Activated CD4-positive, alpha-beta T cell treated with anti-CD3 and anti-CD28 coated beads, Interleukin-2, amount 50 U/mL, for 4 hours (primary cell): ENCODE data around the gene NAT16.
"Not testable (repeated sequence)": the region's sequence is repeated elsewhere in the genome, so short reads cannot be mapped to it uniquely, and the experiment has no call there.

Source experiments
- DNase-seq, 2 experiments: peaks; one replicate each; pipeline ENCODE4 v3.0.0-alpha.2; 2020

The NAT16 gene

DNA sequence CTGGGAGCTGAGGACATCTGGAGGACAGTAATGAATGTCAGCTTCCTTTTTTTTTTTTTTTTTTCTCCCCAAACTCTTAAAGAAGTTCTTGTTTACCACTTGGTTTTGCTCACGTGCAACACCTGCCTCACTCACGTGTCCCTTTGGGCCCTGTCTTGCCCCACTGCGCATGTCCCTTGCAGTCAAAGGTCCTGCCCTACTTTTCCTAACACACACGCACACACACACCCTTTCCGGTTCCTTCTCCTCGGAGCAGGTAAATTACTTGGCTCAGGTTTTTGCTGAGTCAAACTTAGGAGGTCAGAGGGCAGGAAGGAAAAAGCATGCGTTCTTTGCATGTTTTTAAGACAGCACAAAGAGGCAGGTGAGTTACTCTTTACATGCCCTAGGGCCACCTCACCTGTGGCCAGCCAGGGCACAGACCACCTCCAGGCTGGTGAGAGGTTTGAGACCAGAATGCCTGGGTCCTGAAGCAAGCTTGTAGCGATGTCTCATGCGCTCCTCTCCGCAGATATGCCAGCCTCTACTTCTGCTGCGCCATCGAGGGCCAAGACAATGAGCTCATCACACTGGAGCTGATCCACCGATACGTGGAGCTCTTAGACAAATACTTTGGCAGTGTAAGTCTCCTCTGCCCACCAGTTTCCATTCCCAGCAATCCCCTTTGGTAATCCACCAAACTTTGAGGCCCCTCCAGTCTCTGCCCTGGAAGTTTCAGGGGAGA lies 23.1 kb downstream of the NAT16 start:
- no peak for DNase-seq

DNA sequence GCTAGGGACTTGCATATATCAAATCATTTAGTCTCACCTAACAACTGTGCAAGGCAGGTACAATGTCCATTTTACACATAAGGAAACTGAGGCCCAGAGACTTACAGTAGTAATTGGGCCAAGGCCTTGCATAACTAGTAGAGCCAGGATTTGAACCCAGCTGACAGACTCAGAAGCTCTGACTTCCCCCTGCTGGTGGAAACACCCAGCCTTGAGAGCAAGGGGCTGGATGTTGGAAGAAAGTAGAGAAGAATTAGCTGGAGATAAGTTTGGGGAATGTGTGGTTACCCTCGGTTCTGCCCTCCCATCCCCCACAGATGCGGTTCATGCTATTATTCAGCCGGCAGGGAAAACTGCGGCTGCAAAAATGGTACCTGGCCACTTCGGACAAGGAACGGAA lies 23.8 kb downstream of the NAT16 start:
- no peak for DNase-seq

DNA sequence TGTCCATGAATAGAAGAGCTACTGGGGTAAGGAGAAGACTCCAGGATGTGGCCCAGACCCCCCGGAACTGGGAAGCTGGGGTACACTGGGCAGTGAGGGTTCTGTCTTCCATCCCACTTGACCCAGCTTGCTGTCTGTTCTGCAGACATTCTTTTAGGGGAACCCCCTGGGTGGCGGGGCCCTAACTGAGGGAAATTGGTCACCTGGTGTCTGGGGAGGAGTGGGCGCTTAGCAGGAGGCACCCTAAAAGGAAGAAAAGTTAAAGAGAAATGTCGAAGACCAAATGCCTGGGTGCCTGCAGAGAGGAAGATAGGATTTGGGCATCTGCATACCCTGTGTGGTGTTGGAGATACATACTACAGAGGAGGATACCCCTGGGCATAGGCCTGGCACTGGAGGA lies 24.8 kb downstream of the NAT16 start:
- no peak for DNase-seq

DNA sequence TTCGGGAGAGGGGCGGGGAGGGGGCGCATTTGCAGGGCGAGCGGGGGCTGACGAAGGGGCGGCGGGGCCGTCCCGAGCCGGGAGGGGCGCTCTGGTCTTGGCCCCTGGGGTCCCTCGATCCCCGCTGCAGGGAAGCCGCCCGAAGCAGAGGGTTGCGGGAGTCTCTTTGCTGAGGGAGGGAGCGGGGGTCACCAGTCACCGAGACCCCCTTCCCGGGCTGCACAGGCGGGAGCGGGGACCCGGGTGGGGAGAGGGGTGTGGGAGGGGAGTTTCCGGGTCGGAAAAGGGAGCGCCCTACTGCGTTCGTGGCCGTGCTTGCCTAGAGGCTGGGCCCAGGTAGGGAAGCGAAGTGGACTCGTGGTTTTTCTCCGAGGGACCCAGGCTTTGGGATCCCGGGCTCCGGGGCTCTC lies 25.4 kb downstream of the NAT16 start:
- DNase-seq = no peak

DNA sequence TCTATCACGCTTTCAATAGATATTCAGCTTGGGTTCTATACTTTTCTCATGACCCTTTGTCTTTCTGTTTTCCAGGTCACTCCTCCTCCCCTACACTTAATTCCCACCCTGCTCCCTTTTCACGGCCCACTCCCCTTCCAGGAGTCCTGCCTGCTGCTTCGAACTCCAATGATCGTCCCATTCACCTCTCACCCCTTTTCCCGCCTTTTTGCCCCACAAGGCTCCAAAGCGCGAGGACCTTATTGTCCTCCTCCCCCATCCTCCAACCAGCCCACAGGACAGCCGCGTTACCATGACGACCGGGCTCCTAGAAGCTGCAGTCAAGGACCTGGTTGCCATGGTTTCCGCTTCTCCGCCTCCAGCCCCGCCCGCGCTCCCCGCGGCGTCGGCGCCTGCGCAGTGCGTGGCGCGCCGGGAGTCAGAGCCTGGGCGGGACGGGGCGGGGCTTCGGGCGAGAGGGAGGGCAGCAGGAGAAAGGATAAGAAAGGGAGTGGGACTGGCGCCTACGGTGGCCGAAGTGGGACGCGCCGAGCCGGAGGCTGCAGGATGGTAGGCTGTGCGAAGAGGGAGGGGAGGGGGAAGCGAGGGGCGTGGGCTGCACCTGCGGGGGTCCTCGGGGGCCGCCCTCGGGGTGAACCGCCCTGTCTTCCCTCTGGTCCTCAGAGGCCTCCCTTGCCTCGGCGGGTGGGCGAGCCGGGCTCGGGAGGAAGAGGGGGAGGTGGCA lies 26.0 kb downstream of the NAT16 start, which contains the start of gene AP1S1:
TSS of gene AP1S1 (plus strand) at position 508 of the 724 bp plus-strand sequence. CDS start at position 547, 39 bp downstream.
- DNase-seq = peak; percentile 89 to 90

DNA sequence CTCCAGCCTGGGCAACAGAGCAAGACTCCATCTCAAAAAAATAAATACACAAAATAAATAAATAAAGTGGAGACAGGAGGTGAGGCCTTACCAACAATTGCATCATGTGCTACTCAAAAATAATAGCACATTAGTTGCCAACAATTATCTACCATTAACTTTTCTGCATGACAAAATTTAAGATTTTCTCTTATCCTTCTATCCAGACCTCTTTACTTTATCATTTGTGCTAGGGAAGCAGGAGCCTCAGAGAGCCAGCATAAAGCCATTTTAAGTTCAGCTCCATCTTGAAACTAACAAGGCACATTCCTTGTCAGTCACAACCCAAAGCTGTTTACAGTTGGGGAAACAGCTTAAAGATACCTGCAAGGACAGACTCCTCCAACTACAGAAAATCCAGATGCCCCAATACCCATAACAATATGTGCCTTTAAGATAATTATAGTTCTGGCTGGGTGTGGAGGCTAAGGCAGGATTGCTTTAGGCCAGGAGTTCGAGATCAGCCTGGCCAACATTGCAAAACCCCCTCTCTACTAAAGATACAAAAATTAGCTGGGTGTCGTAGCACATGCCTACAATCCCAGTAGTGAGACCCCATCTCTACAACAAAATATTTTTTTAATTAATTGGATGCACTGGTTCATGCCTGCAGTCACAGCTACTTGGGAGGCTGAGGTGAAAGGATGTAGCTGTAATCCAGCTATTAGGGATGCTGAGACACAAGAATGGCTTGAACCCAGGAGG lies 28.0 kb downstream of the NAT16 start:
- DNase-seq = no peak

DNA sequence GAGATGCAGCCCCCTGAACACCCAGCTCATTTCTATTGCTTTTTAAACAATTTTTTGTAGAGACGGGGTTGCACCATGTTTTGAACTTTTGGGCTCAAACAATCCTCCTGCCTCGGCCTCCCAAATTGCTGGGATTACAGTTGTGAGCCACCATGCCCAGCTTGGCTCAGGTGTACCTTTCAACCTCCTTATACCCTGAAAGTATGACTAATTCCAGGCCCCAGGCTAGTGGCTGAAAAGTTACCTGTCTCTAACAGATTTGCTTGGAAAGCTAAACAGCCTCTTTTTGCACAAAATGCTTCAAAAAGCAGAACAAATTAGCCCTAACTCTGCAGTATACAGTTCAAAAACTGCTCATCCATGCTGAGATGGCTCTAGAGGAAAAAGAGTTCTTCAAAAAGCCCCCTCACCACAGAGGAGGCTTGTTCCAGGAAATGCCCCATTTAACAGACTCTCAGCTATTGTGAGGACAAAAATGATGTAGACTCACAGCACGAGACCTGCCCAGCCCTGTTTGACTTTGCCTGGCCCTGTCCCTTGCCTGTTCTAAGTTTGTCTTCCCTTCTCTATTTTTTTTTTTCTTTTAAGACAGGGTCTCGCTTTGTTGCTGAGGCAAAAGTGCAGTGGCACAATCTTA lies 39.2 kb downstream of the NAT16 start:
- no peak for DNase-seq

DNA sequence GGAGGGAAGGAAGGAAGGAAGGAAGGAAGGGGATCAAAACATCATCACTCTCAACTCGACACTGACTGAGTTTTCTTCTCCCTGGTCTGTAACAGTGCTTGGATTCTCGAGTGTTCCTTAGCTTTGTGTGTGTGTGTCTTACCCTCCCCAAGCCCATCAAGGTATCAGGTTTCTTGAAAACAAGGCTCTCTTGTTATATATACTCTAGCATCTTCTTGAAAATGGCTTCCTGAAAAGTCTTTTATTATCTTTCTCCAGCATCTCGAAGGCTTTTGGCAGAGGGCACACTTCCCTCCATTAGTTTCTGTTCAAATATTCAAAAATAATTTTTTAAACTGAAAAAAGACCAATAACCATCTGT lies 39.8 kb downstream of the NAT16 start:
- DNase-seq = no peak

DNA sequence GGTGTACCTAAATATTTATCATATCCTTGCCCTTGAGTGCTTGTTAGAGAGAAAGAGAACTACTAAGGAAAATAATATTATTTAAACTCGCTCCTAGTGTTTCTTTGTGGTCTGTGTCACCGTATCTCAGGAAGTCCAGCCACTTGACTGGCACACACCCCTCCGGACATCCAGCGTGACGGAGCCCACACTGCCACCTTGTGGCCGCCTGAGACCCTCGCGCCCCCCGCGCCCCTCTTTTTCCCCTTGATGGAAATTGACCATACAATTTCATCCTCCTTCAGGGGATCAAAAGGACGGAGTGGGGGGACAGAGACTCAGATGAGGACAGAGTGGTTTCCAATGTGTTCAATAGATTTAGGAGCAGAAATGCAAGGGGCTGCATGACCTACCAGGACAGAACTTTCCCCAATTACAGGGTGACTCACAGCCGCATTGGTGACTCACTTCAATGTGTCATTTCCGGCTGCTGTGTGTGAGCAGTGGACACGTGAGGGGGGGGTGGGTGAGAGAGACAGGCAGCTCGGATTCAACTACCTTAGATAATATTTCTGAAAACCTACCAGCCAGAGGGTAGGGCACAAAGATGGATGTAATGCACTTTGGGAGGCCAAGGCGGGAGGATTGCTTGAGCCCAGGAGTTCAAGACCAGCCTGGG lies 41.8 kb downstream of the NAT16 start:
- peak; percentile 81 to 85 for DNase-seq

DNA sequence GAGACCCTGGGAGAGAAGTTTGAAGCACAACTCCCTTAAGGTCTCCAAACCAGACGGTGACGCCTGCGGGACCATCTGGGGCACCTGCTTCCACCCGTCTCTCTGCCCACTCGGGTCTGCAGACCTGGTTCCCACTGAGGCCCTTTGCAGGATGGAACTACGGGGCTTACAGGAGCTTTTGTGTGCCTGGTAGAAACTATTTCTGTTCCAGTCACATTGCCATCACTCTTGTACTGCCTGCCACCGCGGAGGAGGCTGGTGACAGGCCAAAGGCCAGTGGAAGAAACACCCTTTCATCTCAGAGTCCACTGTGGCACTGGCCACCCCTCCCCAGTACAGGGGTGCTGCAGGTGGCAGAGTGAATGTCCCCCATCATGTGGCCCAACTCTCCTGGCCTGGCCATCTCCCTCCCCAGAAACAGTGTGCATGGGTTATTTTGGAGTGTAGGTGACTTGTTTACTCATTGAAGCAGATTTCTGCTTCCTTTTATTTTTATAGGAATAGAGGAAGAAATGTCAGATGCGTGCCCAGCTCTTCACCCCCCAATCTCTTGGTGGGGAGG lies 42.4 kb downstream of the NAT16 start:
- DNase-seq = no peak

DNA sequence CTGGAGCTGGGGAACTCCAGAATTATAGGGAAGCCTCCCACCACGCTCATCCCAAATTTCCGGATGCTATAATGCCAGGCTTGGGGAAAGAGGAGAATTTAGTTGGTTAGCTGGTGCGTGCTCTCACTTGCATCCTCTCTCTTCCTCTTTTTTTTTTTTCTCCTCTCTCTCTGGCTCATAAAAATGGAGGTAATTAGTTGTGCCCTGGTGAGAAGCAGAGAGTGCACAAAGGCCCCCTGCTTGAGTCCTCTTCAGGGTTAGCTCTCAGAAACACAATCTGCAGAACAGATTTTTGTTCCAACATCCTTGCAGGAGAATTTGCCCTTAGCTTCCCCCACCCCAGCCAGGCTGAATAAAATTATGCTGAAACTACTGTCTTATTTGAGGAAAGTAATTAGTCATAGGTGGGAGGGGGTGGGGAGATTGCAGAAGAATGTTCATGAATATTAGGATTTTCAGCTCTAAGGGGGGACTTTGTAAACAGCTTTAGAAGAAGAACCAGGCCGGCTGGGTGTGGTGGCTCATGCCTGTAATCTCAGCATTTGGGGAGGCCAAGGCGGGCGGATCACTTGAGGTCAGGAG lies 45.6 kb downstream of the NAT16 start:
- DNase-seq = no peak

DNA sequence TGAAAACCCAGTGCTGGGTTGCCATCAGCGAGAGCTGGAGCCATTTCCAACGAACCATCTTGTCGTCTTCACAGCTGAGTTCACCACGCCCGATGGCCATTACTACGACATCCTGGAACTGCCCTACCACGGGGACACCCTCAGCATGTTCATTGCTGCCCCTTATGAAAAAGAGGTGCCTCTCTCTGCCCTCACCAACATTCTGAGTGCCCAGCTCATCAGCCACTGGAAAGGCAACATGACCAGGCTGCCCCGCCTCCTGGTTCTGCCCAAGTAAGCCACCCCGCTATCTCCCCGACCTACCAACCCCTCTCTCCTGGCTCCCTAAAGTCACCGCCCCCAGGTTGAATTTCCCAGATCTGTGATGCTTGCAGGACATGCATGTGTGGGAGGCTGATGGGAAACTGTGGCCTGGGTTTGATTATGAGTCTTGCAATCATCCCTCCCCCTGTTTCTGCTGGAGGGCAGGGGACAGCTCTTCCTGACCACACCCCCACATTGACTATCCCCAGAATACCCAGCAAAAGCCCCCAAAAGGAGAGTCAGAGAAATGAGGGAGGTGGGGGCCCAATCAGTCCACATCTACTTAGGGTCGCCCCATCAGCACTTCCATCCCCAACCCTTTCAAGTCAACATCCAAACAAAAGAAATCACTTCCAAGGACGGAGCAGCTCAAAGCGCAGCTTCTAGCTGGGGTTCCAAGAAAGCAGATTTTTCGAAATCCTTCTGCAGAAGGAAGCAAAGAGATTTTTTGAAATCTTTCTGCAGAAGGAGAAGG lies 46.3 kb downstream of the NAT16 start:
- DNase-seq = no peak

DNA sequence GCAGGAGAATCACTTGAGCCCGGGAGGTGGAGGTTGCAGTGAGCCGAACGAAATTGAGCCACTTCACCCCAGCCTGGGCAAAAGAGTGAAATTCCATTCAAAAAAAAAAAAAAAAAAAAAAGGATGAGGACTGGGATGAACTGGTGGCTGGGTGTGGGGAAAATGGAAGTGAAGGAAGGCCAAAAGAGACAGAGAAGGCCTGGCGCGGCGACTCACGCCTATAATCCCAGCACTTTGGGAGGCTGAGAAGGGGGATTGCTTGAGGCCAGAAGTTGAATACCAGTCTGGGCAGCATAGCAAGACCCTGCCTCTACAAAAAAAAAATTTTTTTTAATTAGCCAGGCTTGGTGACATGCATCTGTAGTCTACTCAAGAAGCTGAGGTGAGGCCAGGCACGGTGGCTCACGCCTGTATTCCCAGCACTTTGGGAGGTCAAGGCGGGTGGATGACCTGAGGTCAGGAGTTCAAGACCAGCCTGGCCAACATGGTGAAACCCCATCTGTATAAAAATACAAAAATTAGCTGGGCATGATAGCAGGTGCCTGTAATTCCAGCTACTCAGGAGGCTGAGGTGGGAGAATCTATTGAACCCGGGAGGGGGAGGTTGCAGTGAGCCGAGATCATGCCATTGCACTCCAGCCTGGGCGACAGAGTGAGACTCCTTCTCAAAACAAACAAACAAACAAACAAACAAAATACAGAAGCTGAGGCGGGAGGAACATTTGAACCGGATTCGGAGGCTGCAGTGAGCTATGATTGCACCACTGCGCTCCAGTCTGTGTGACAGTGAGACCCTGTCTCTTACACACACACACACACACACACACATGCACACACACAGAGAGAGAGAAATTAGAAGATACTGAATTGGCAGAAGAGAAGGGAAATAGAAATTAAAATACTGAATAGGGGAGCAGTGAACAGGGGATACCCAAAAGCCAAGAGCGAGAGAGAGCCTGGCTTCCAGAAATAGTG lies 47.2 kb downstream of the NAT16 start:
- DNase-seq = not testable (repeated sequence)

DNA sequence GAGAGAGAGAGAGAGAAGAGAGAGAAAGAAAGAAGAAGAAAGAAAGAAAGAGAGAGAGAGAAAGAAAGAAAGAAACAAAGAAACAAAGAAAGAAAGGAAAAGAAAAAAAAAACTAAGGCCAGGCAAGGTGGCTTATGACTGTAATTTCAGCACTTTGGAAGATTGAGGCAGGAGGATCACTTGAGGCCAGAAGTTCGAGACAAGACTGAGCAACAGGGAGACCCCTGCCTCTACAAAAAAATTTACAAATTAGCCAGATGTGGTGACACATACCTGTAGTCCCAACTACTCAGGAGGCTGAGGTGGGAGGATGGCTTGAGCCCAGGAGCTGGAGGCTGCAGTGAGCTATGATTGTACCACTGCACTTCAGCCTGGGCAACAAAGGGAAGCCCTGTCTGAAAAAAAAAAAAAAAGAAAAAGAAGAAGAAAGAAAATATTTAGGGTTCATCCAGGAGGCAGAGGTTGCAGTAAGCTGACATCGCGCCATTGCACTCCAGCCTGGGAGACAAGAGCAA lies 50.4 kb downstream of the NAT16 start:
- DNase-seq = no peak

DNA sequence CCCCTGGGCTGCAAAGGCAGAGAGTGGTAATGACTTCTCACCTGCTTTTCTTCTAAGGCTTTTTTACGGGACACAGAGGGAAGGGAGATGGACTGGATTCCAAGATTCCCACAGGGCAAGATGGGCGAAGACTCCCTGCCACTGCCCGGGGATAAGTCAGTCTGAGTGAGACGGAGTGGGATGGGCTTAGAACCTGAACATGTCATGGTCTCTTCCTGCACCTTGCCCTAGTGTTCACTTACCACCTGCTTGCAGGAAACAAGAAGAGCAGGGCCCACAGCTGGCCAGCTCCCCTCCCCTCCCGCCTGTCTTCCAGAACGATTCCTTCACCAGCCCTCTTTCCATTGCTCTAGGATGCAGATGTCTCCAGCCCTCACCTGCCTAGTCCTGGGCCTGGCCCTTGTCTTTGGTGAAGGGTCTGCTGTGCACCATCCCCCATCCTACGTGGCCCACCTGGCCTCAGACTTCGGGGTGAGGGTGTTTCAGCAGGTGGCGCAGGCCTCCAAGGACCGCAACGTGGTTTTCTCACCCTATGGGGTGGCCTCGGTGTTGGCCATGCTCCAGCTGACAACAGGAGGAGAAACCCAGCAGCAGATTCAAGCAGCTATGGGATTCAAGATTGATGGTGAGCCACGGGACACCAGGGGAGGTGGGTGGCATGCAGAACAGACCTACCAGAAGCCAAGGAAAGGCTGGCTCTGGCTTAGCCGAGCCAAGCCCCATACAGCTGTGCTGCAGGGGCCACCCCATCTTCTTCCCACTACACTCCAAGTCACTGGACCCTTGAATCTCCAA lies 51.9 kb downstream of the NAT16 start:
- no peak for DNase-seq

DNA sequence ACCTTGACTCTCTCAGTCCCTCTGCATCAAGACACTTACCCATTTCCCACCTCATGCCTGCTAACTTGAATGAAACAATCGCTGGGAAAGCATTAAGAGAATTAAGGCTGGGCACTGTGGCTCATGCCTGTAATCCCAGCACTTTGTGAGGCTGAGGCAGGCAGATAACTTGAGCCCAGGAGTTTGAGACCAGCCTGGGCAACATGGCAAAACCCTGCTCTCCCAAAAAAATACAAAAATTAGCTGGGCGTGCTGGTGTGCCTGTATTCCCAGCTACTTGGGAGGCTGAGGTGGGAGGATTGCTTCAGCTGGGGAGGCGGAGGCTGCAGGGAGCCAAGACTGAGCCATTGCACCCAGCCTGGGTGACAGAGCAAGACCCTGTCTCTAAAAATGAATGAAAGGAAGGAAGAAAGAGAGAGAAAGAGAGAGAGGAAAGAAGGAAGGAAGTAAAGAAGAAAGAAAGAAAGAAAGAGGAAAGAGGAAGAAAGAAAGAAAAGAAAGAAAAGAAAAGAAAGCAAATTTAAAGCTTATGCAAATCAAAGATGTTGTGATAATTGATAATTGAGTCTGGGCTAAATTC lies 52.5 kb downstream of the NAT16 start:
- no peak for DNase-seq

DNA sequence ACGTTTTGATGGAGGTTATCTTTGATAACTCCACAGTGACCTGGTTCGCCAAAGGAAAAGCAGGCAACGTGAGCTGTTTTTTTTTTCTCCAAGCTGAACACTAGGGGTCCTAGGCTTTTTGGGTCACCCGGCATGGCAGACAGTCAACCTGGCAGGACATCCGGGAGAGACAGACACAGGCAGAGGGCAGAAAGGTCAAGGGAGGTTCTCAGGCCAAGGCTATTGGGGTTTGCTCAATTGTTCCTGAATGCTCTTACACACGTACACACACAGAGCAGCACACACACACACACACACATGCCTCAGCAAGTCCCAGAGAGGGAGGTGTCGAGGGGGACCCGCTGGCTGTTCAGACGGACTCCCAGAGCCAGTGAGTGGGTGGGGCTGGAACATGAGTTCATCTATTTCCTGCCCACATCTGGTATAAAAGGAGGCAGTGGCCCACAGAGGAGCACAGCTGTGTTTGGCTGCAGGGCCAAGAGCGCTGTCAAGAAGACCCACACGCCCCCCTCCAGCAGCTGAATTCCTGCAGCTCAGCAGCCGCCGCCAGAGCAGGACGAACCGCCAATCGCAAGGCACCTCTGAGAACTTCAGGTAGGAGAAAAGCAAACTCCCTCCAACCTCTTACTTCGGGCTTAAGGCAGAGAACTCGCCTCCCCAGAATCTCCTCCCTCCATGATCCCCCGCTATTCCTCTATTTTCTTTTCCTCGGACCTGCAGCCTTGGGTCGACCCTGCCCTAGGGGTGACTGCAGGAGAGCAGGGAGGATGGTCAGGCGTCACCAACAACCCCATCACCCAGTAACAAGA lies 53.2 kb downstream of the NAT16 start, which contains the start of gene SERPINE1:
TSS of gene SERPINE1 (plus strand) at position 454 of the 809 bp plus-strand sequence. CDS start 1,290 bp downstream, outside the sequence.
- peak; percentile 24 for DNase-seq
